GM20431 (cell line): ENCODE results near the gene SLC38A6.
"Not testable (repeated sequence)": the region's sequence is repeated elsewhere in the genome, so short reads cannot be mapped to it uniquely, and the experiment has no call there.

Source experiments
- in situ Hi-C: fragments of 300-500 bp; cut with MseI, MboI; formaldehyde crosslinking; loops from one replicate; pipeline ENCODE4 v1.15.0; 2020; ENCODE audit warnings: low sequenced_read_pairs; ENCODE audit not compliant: unreplicated experiment

The SLC38A6 gene

GRCh38 chr14:61047021-61047420, 66.0 kb downstream of the SLC38A6 start:
- in situ Hi-C loops = no loop called here

GRCh38 chr14:61048640-61049039, 67.6 kb downstream of the SLC38A6 start:
- in situ Hi-C loops = no loop called here

GRCh38 chr14:61050417-61050816, 69.4 kb downstream of the SLC38A6 start:
- in situ Hi-C loops = no loop called here

DNA sequence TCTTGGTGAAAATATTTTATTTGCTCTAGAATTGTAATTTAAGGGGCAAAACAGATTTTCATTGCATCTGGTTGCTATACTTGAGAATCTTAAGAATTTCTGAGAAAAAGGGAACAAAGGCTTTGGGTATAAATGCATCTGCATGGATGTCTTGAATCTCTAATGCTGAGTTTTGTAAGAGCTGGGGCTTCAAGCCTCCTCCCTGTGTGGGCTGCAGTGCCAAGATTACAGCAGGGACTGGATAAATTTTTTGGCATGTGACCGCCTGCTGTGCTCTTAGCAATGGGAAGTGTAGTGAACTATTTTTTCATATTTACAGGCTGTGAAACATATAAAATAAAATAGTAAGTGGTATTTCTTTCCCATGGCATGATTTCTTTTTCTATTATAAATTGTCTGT, 70.0 kb downstream of the SLC38A6 start:
- in situ Hi-C loops = no loop called here

GRCh38 chr14:61051621-61052020, 70.6 kb downstream of the SLC38A6 start:
- in situ Hi-C loops = no loop called here

DNA sequence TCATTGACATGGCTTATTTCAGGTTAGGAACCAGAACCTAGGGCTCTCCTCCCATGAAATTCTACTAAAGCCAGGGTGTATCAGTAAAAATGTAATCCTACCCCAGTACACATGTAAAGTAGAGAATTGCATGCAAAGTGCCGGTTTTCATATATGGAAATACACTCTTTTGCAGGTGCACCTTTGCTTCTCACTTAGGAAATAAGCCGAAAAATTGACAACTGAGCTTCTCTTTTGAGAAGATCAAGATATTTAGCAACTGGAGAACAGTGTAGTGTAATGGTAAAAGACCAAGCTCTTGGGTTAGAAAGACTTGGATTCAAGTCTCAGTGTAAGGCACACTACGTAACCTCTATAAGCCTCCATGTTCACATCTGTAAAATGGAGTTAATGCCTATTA, 82.4 kb downstream of the SLC38A6 start:
- in situ Hi-C loops = no loop called here

DNA sequence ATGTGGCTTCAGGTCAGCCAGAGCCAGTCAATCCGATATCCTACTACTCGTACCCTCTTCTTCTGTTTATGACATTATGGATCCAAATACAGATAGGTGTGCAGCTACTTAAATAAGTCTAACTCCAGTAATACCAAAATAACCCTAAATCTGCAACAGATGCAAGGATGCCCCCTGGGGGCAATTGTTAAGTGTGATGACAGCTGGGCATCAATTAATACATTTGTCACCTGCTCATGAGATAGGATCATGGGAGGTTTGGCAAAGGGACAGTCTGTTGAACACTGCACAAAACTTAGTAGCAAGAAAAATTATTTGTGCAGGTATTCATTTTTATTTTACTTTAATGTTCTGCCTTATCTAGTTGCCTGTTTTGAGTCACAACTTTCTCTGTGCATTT, 83.2 kb downstream of the SLC38A6 start:
- in situ Hi-C loops = no loop called here

GRCh38 chr14:61064856-61065255, 83.8 kb downstream of the SLC38A6 start:
- in situ Hi-C loops = no loop called here

GRCh38 chr14:61065656-61066055, 84.6 kb downstream of the SLC38A6 start:
- in situ Hi-C loops = no loop called here

GRCh38 chr14:61072442-61072841, 91.4 kb downstream of the SLC38A6 start:
- in situ Hi-C loops = not testable (repeated sequence)

DNA sequence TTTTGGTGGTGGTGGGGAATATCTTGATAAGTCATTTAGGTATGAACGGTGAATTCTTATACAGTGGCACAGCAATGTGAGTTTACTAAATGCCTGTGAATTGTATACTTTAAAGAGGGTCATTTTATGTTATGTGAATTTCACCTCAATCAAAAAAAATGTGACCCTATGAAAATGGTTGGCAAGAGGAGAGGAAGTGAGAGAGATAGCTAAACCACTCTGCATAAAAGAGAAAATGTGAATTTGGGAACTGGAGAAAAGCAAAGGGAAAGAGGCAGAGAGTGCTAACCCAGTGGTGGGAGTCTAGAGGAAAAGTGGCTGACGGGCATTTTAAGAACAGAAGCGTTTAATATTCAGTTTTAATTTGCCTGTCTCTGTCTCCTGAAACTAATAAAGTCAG, 93.8 kb downstream of the SLC38A6 start:
- in situ Hi-C loops = no loop called here

GRCh38 chr14:61076556-61076955, 95.5 kb downstream of the SLC38A6 start:
- in situ Hi-C loops = no loop called here

GRCh38 chr14:61077437-61077836, 96.4 kb downstream of the SLC38A6 start:
- in situ Hi-C loops = no loop called here

GRCh38 chr14:61077951-61078720, 97.1 kb downstream of the SLC38A6 start:
- in situ Hi-C loops = no loop called here

DNA sequence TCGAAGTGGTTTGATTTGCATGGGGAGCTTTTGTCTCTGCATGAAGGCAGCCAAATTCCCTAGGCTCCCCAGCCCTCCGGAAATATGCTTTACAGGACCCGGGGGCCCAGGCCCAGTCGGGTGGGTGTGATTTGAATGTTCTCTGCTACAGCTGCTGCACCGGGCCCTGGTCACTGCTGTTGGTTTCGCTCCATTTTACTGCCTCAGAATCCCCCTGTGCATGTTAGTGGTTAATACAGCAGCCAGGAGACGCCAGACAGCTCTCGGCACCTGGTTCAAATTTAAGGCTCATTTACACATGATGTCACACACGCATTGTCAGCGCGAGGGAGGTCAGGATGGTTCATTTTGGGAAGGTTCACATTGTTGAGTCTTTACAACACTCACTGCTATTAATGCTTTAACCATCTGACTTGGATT, 99.6 kb downstream of the SLC38A6 start:
- in situ Hi-C loops = no loop called here

- in situ Hi-C loops = no loop called here
These were observed 107.0 kb downstream of the SLC38A6 start for GRCh38 chr14:61088081-61088480.

GRCh38 chr14:61089126-61089750, 108.2 kb downstream of the SLC38A6 start:
- in situ Hi-C loops = no loop called here

DNA sequence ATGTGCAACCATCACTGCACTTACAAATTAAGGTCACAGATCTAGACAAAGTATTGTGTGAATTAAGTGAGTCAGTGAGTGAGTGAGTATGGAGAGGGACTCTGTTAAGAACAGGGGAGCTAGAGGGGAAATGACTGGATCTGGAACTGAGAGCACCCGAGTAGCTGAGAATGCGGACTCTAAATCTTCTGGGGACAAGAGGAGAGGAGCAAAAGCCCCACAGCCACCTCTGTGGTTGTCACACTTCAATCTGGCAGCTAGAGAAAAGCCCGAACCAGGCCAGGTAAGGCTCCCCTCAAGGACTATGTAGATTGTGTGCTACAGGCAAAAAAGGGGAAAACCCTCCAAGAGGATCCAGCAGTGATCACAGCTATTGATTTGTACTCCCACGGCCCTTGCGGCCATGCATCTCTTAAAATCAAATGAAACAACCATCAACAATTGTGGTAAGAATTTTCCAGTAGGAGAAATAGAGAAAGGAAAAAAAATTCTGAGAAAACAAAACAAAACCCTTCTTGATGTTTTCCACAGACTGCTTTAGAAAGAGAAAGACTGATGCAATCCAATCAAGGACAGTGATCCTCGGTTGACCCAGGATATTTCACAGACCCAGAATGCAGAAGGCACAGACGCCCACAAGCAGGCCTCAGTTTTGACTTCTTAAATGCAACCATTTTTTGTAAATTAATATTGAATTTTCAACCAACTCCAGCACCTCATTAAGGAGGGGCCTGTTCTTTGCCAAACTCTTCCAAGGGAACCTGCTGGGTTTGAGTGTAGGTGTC, 109.6 kb downstream of the SLC38A6 start:
- in situ Hi-C loops = no loop called here

DNA sequence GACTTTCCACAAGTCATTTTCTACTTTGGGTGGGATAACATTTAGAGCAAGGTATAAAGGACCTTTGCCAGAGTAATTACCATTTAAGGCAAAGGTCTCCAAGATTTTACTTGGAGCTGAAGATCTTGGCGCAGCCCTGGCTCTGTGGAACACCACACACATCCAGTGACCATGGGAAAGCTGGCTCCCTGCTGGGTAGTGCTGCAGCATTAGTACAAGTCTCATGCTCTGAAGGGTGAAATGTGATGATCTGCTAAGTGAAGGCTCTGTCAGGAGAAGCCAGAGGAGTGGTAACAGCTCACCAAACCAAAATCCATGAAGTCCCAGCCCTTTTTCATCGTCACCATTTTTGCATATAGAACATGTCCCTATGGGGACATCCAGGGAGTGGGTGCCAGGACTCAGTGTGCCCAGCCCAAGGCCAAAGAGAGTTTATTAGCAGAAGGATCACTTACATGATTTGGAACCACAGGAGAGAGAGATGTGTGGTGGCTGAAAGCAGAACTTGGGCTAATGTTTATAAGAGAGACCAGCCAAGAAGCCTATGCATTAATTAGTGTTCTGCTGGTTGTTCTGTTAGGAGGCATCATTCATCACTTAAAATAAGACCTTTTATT, 110.7 kb downstream of the SLC38A6 start:
- in situ Hi-C loops = no loop called here

DNA sequence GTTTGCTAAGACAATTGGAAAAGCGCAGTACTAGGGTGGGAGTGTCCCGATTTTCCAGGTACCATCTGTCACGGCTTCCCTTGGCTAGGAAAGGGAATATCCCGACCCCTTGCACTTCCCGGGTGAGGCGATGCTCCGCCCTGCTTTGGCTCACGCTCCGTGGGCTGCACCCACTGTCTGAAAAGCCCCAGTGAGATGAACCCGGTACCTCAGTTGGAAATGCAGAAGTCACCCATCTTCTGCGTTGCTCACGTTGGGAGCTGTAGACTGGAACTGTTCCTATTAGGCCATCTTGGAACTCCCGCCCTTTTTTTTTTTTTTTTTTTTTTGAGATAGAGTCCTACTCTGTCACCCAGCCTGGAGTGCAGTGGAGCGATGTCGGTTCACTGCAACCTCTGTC, 117.1 kb downstream of the SLC38A6 start:
- in situ Hi-C loops = not testable (repeated sequence)

DNA sequence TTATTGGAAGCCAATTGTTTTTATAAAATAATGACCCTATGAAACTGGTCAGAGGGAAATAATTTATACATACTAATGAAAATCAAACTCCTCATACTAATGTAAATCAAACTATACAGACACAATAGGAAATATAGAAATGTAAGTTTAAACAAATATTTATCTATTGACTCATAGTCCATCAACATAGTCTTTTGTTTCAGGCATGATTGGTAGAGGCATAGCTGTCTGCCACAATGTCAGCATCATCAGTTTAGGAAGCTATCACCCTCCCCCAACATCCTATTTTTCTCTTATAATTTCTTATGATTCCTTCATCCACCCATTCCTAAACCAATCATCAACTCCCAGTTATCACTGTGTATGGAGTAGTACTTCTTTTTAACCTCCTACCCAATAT, 117.7 kb downstream of the SLC38A6 start:
- in situ Hi-C loops = no loop called here
